SHP77 (cell line): Measurements from ENCODE around the gene ITGB1.
A peak's percentile ranks its signal among the peaks of the same experiment; 100 is the strongest.

Source experiments
- DNase-seq, 2 experiments: peaks; one replicate each; lab custom pipeline; 2025; lab: John Stamatoyannopoulos, UW

ITGB1 gene

GRCh38 chr10:32955299-32955772 is 2.7 kb downstream of the ITGB1 start:
- no peak for DNase-seq

- no peak for DNase-seq
Observed at GRCh38 chr10:32954545-32955298, 3.3 kb downstream of the ITGB1 start.

- DNase-seq: no peak
Observed at GRCh38 chr10:32954080-32954479, 4.0 kb downstream of the ITGB1 start.

- DNase-seq: no peak
Observed at GRCh38 chr10:32953277-32953927, 4.6 kb downstream of the ITGB1 start.

- no peak for DNase-seq
Observed at GRCh38 chr10:32952541-32953276, 5.3 kb downstream of the ITGB1 start.

GRCh38 chr10:32952094-32952493 is 5.9 kb downstream of the ITGB1 start:
- DNase-seq: no peak

- DNase-seq: no peak
Observed at GRCh38 chr10:32951111-32951510, 6.9 kb downstream of the ITGB1 start.

GRCh38 chr10:32950591-32951108 is 7.4 kb downstream of the ITGB1 start:
- no peak for DNase-seq

- no peak for DNase-seq
Observed at GRCh38 chr10:32949221-32949678, 8.8 kb downstream of the ITGB1 start.

- DNase-seq: no peak
Observed at GRCh38 chr10:32948451-32948850, 9.6 kb downstream of the ITGB1 start.

- DNase-seq: no peak
Observed at GRCh38 chr10:32947586-32947985, 10.4 kb downstream of the ITGB1 start.

GRCh38 chr10:32946108-32946507 is 11.9 kb downstream of the ITGB1 start:
- DNase-seq: no peak

- DNase-seq: no peak
Observed at GRCh38 chr10:32943854-32944661, 14.0 kb downstream of the ITGB1 start.

- no peak for DNase-seq
Observed at GRCh38 chr10:32943395-32943794, 14.6 kb downstream of the ITGB1 start.

- DNase-seq: no peak
Observed at GRCh38 chr10:32942081-32942480, 15.9 kb downstream of the ITGB1 start.

GRCh38 chr10:32941357-32941756 is 16.7 kb downstream of the ITGB1 start:
- DNase-seq: no peak

GRCh38 chr10:32940321-32941301 is 17.4 kb downstream of the ITGB1 start:
- no peak for DNase-seq

GRCh38 chr10:32939296-32940111 is 18.5 kb downstream of the ITGB1 start:
- DNase-seq: no peak

- peak; percentile 65 to 75 for DNase-seq
Observed at GRCh38 chr10:32938554-32939061, 19.4 kb downstream of the ITGB1 start.
